Measurements from ENCODE around the gene TELO2.

TELO2 gene

DNA sequence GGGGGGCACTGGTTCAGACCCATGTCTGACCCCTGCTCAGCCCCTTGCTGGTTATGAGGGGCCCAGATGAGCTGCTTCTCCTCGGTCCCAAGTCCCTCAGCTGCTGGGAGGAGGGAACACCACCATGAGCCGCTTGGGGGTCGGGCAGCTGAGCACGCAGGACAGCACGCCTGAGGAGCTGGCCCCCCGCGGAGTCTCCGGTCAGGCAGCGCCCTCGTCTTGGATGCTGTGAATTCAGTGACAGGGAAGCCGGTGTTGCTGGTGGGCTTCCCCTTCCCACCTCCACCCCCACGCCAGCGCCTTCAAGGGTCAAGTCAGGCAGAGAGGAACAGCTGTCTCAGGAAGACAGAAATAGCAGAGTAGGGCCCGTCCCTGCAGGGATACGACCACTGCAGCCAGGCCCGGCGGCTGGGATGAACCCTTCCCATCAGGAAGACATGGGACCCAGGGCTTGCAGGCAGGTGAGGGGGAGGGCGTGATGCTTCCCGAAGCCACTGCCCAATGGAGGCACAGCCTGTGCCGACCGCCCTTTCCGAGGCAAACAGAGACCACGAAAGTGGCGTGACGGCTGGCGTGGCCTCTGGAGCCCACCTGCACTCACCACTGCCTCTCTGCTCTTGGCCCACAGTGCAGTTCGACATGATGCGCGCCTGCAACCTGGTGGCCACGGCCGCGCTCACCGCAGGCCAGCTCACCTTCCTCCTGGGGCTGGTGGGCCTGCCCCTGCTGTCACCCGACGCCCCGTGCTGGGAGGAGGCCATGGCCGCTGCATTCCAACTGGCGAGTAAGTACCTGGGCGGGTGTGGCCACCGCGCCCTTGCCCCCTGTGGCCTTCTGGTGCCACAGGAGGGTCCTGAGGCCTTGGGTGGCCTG, 48.4 kb downstream of the TELO2 start:
- no peak for TF ChIP-seq CTCF (conservative IDR thresholded peaks at IDR 0.05; ENCODE audit: low read depth, low read length)
- no peak overlapping the region for H3K4me3 ChIP-seq (ENCODE audit: low read depth, low read length)
- DNase-seq (ENCODE audit: low read depth) = no peak

GRCh38 chr16:1542166-1542500, 49.0 kb downstream of the TELO2 start:
- DNase-seq (ENCODE audit: low read depth) = no peak
- H3K4me3 ChIP-seq (ENCODE audit: low read depth, low read length) = no peak overlapping the region
- TF ChIP-seq CTCF (conservative IDR thresholded peaks at IDR 0.05; ENCODE audit: low read depth, low read length) = no peak

- DNase-seq (ENCODE audit: low read depth) = no peak
- TF ChIP-seq CTCF (conservative IDR thresholded peaks at IDR 0.05; ENCODE audit: low read depth, low read length) = no peak
- no peak overlapping the region for H3K4me3 ChIP-seq (ENCODE audit: low read depth, low read length)
These were observed 49.4 kb downstream of the TELO2 start for GRCh38 chr16:1542533-1542932.

DNA sequence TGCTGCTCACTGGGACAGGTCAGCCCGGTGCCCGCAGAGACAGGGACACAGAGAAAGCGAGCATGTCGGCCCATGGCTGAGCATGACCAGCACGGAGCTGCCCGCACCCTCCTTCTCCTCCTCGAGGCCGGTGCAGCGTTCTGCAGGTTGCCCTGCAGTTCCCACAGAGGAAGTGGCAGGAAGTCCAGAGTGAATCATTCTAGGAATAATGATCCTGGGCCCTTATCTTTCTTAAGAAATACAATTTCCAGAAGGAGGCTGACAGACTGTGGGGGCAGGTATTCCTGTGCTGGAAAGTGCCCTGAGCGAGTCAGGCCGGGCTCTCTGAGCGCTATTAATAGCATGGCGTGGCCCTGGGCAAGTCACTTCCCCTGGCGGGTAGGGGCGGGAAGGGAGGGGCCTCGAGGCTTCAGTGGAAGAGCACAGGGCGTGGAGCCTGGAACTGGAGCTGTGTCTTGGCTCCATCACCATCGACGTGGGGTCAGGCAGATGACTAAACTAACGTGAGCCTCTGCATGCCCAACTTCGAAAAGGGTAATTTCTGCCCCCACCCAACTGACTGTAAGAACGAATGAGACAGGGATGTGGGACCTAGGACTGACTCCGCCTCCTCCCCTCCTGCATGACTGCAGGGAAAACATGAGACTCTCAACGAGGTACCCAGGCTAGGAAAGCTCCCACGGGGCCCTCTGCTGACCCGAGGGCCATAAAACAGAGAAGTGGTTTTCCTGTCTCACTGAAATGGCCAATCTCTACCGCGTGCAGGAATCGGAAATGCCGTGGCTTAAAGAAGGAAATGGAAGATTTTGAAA, 50.1 kb downstream of the TELO2 start:
- peak; percentile 12 for TF ChIP-seq CTCF (conservative IDR thresholded peaks at IDR 0.05; ENCODE audit: low read depth, low read length)
- DNase-seq (ENCODE audit: low read depth) = peak; percentile 77
- no peak overlapping the region for H3K4me3 ChIP-seq (ENCODE audit: low read depth, low read length)

GRCh38 chr16:1545044-1546040, 52.2 kb downstream of the TELO2 start:
- no peak for DNase-seq (ENCODE audit: low read depth)
- no peak for TF ChIP-seq CTCF (conservative IDR thresholded peaks at IDR 0.05; ENCODE audit: low read depth, low read length)
- no peak overlapping the region for H3K4me3 ChIP-seq (ENCODE audit: low read depth, low read length)

GRCh38 chr16:1546430-1546829, 53.3 kb downstream of the TELO2 start:
- no peak for DNase-seq (ENCODE audit: low read depth)
- no peak overlapping the region for H3K4me3 ChIP-seq (ENCODE audit: low read depth, low read length)
- TF ChIP-seq CTCF (conservative IDR thresholded peaks at IDR 0.05; ENCODE audit: low read depth, low read length) = no peak

All from choroid plexus epithelial cell (primary cell).